ENCODE data around the gene HOXC13.

HOXC13 gene

DNA sequence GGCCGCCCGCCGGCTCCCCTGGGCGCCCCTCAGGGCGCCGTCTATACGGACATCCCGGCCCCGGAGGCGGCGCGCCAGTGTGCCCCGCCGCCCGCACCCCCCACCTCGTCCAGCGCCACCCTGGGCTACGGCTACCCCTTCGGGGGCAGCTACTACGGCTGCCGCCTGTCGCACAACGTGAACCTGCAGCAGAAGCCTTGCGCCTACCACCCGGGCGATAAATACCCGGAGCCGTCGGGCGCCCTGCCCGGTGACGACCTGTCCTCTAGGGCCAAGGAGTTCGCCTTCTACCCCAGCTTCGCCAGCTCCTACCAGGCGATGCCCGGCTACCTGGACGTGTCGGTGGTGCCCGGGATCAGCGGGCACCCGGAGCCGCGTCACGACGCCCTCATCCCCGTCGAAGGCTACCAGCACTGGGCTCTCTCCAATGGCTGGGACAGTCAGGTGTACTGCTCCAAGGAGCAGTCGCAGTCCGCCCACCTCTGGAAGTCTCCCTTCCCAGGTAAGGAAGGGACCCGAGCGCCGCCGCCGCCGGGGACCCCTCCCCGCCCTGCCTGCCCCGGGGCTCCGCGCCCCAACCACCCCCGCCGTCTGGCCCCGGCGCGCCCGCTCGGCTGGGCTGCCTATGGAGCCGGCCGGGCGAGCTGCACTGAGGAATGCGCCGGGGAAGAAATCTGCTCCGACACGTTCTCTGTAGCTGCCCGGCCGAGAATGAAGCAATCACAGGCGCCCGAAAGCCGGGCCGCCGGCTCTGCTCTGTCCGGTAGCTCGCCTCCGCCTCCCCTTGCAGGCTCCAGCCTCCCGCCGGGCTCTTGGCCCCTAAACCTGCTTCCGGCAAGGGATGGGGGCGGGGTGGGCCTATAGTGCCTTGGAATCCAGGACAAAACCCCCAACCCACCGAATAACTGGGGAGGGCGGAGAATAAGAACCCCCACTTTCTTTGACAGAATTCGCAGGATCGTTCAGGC, 794 bp downstream of the HOXC13 start:
- DNase-seq (ENCODE audit: low spot score) (no peak), ATAC-seq (ENCODE audit: low read depth) (peak; percentile 66)
- Histone ChIP-seq H3K27ac (ENCODE audit: poor library complexity, severe bottlenecking) (peak overlapping the region; percentile 25), H3K4me1 (ENCODE audit: insufficient read depth, poor library complexity, severe bottlenecking) (no peaks in the 10 kb centered on the region), H3K4me3 (ENCODE audit: severe bottlenecking) (peak overlapping the region; percentile 43), H3K36me3 (ENCODE audit: low read depth) (no peaks in the 10 kb centered on the region), H3K27me3 (ENCODE audit: insufficient read depth, poor library complexity, severe bottlenecking) (peaks cover 71% of the 10 kb centered on the region), H3K9me3 (ENCODE audit: severe bottlenecking) (no peaks in the 10 kb centered on the region)
- TF ChIP-seq, protein P1, sequence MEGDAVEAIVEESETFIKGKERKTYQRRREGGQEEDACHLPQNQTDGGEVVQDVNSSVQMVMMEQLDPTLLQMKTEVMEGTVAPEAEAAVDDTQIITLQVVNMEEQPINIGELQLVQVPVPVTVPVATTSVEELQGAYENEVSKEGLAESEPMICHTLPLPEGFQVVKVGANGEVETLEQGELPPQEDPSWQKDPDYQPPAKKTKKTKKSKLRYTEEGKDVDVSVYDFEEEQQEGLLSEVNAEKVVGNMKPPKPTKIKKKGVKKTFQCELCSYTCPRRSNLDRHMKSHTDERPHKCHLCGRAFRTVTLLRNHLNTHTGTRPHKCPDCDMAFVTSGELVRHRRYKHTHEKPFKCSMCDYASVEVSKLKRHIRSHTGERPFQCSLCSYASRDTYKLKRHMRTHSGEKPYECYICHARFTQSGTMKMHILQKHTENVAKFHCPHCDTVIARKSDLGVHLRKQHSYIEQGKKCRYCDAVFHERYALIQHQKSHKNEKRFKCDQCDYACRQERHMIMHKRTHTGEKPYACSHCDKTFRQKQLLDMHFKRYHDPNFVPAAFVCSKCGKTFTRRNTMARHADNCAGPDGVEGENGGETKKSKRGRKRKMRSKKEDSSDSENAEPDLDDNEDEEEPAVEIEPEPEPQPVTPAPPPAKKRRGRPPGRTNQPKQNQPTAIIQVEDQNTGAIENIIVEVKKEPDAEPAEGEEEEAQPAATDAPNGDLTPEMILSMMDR (IDR thresholded peaks at IDR 0.05; ENCODE audit: poor library complexity, severe bottlenecking) = no peak

DNA sequence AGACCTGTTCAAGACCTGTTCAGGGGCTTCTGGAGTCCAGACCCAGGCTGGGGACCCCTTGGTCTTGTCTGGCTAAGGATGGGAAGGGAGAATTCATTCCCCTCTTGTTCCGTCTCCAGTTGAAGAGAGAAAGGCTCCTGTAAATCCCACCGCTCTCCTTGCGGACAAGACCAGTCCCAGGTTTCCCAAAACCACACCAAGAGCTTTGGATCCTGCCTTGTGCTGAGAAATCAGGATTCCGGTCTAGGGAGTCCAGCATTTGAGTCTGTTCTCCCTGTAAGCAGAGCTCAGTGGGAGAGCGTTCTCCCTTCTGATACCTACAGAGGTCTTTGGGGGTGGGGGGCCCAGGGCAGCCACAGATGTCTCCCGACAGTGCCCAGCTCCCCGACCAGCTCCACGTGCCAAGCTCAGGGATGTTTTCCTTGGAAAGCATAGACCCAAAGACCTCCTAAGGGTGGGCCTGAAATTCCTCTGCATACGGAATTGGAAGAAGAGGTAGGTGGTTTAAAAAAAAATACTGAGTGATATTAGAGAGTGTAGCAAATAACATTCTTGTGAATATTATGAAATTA, 1.9 kb downstream of the HOXC13 start:
- ATAC-seq (ENCODE audit: low read depth) = no peak
- Histone ChIP-seq H3K9me3 (ENCODE audit: severe bottlenecking) (no peaks in the 10 kb centered on the region), H3K36me3 (ENCODE audit: low read depth) (no peaks in the 10 kb centered on the region), H3K4me1 (ENCODE audit: insufficient read depth, poor library complexity, severe bottlenecking) (no peaks in the 10 kb centered on the region), H3K4me3 (ENCODE audit: severe bottlenecking) (peak overlapping the region; percentile 43), H3K27ac (ENCODE audit: poor library complexity, severe bottlenecking) (no peak overlapping the region), H3K27me3 (ENCODE audit: insufficient read depth, poor library complexity, severe bottlenecking) (peaks cover 71% of the 10 kb centered on the region)
- no peak for DNase-seq (ENCODE audit: low spot score)
- TF ChIP-seq, protein P1 (IDR thresholded peaks at IDR 0.05; ENCODE audit: poor library complexity, severe bottlenecking) = no peak

DNA sequence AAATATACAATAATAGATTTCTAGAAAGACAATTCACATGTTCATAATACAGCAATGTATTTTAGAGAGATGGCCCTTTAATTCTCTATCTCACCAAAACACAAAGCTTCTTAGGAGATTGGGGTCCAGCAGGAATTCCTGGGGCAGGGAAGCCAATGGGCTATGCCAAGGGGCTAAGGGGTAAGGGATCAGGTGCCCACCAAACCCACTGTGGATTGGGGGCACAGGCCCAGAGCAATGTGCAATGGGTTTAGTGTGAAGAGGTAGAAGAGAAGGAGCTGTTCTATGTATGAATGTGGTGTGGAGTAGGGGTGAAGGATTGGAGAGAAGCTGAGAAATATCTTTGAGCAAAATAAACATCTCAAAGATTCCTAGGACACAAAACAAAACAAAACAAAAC, 2.6 kb downstream of the HOXC13 start:
- no peaks in the 10 kb centered on the region for H3K36me3 ChIP-seq (ENCODE audit: low read depth)
- H3K4me1 ChIP-seq (ENCODE audit: insufficient read depth, poor library complexity, severe bottlenecking) = no peaks in the 10 kb centered on the region
- no peak overlapping the region for H3K27ac ChIP-seq (ENCODE audit: poor library complexity, severe bottlenecking)
- DNase-seq (ENCODE audit: low spot score) (no peak), ATAC-seq (ENCODE audit: low read depth) (no peak)
- peaks cover 68% of the 10 kb centered on the region for H3K27me3 ChIP-seq (ENCODE audit: insufficient read depth, poor library complexity, severe bottlenecking)
- H3K4me3 ChIP-seq (ENCODE audit: severe bottlenecking) = no peak overlapping the region
- no peaks in the 10 kb centered on the region for H3K9me3 ChIP-seq (ENCODE audit: severe bottlenecking)
- TF ChIP-seq, protein P1 (IDR thresholded peaks at IDR 0.05; ENCODE audit: poor library complexity, severe bottlenecking) = no peak

DNA sequence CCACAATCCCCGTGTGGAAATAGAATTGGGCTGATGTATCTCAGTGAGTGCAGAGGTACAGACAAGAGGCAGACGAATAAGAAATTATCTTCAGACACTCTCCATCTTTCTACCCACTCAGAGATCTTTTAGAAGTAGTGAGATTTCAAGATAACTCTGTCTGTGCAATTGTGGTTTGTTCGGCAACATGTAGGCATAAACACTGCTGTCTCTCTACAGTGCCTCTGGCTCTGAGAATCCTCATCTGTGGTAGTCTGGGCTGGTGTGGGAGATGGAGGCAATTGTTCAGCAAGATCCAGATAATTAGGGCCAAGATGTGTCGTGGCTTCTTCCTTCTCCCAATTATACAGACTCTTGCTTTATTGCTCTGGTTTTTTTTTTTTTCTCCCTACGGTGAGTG, 3.1 kb downstream of the HOXC13 start:
- no peaks in the 10 kb centered on the region for H3K4me1 ChIP-seq (ENCODE audit: insufficient read depth, poor library complexity, severe bottlenecking)
- no peaks in the 10 kb centered on the region for H3K36me3 ChIP-seq (ENCODE audit: low read depth)
- DNase-seq (ENCODE audit: low spot score) (no peak), ATAC-seq (ENCODE audit: low read depth) (no peak)
- no peak overlapping the region for H3K27ac ChIP-seq (ENCODE audit: poor library complexity, severe bottlenecking)
- no peaks in the 10 kb centered on the region for H3K9me3 ChIP-seq (ENCODE audit: severe bottlenecking)
- no peak overlapping the region for H3K4me3 ChIP-seq (ENCODE audit: severe bottlenecking)
- H3K27me3 ChIP-seq (ENCODE audit: insufficient read depth, poor library complexity, severe bottlenecking) = peaks cover 67% of the 10 kb centered on the region
- TF ChIP-seq, protein P1 (IDR thresholded peaks at IDR 0.05; ENCODE audit: poor library complexity, severe bottlenecking) = no peak

Data from RWPE2 (cell line).